Ovary (tissue), 3 donors: ENCODE results near the gene CRADD.

Experiments
- EP300 ChIP-seq: sonication (generic); formaldehyde crosslinking; IDR thresholded peaks from one replicate; pipeline ENCODE4 v1.6.1; 2017; ENCODE audit warnings: antibody characterized with exemption
- TF ChIP-seq, protein P1 (sequence below), 3 donors: fragments of 450-650 bp in 2 of 3; fragments of 200-600 bp in 1 of 3; IDR thresholded peaks; one replicate each; pipeline versions ENCODE4 v1.5.1 to v1.8.0; 2016 to 2022; ENCODE audit warnings: antibody characterized with exemption in 3 of 3, mild to moderate bottlenecking in 1 of 3
- donor health status: DM: no; HTN: no; CAD: no.

DNA sequence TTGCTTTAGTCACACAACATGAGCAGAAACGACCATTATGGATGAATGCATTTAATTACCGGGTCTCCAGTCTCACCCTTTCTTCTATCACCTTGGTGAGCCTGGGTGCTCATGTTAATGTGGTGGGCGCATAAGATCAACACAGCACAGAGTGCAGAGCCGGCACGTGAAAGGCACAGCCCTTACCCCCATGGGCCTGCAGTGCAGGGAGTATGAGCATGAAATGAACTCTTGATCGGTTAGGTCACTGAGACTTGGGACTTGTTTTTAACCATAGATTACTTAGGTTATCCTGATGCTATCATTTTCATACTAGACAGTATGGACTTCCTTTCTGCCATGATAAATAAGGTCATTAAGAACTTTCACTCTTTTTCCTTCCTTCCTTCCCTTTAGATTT, 156.8 kb downstream of the CRADD start:
- TF ChIP-seq, protein P1, sequence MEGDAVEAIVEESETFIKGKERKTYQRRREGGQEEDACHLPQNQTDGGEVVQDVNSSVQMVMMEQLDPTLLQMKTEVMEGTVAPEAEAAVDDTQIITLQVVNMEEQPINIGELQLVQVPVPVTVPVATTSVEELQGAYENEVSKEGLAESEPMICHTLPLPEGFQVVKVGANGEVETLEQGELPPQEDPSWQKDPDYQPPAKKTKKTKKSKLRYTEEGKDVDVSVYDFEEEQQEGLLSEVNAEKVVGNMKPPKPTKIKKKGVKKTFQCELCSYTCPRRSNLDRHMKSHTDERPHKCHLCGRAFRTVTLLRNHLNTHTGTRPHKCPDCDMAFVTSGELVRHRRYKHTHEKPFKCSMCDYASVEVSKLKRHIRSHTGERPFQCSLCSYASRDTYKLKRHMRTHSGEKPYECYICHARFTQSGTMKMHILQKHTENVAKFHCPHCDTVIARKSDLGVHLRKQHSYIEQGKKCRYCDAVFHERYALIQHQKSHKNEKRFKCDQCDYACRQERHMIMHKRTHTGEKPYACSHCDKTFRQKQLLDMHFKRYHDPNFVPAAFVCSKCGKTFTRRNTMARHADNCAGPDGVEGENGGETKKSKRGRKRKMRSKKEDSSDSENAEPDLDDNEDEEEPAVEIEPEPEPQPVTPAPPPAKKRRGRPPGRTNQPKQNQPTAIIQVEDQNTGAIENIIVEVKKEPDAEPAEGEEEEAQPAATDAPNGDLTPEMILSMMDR (IDR thresholded peaks at IDR 0.05), result no peak
- no peak for TF ChIP-seq EP300
